AG04450 (cell line): ENCODE data around the gene ULK4. TPM values are rescaled to one million over a fixed set of nuclear protein-coding genes. Genes with fewer than 3 reads are reported as not detected.

Experiments used
- CTCF ChIA-PET: fragments of 300-600, 350-600 bp; formaldehyde crosslinking; extraction: SDS; loops from one replicate; lab custom pipeline; 2022; ENCODE audit warnings: antibody characterized with exemption, inconsistent platforms; lab: Charles Lee
- POLR2A ChIA-PET: fragments of 350-600 bp; formaldehyde crosslinking; extraction: SDS; loops from one replicate; lab custom pipeline; 2021; ENCODE audit warnings: antibody characterized with exemption, inconsistent platforms; lab: Yijun Ruan, JAX
- DNase-seq: peaks from one replicate; pipeline ENCODE4 v3.0.0-alpha.2; 2011; ENCODE audit warnings: low read depth, low spot score
- H3K27ac ChIP-seq: one replicate; pipeline ENCODE4 v1.5.1; 2012; ENCODE audit warnings: low read depth, low read length, control low read depth
- H3K27me3 ChIP-seq: one replicate; pipeline ENCODE4 v1.6.0; 2012; ENCODE audit warnings: low read length; ENCODE audit not compliant: control insufficient read depth, insufficient read depth
- H3K4me3 ChIP-seq: 2 replicates; pipeline ENCODE4 v1.5.1; 2011; ENCODE audit warnings: mild to moderate bottlenecking, low read depth, low read length, control low read depth
- H3K9me3 ChIP-seq: 2 replicates; pipeline ENCODE4 v1.5.1; 2012; ENCODE audit warnings: low read length; ENCODE audit not compliant: control insufficient read depth, insufficient read depth
- CTCF ChIP-seq: IDR thresholded peaks from 2 replicates; pipeline ENCODE4 v1.5.1; 2011; ENCODE audit warnings: low read depth, low read length, control low read depth, inconsistent platforms
- polyA plus RNA-seq: library from polyadenylated mRNA; depleted of rRNA; stranded (reverse); fragments of >200 nt; gene quantifications from 2 replicates; pipeline ENCODE4 v1.2.3, GENCODE V29; 2011

The ULK4 gene
- polyA plus RNA-seq, 1 experiment, result 3.7 TPM

GRCh38 chr3:41370307-41370706 lies 591.6 kb downstream of the ULK4 start:
- ChIA-PET POLR2A (no interaction called here), CTCF (no interaction called here)
- DNase-seq, result no peak
- no peaks in the 10 kb centered on the region for H3K27me3 ChIP-seq
- no peak for TF ChIP-seq CTCF
- no peaks in the 10 kb centered on the region for H3K9me3 ChIP-seq
- no peak overlapping the region for H3K27ac ChIP-seq
- H3K4me3 ChIP-seq, result no peak overlapping the region

- CTCF ChIA-PET, result no interaction called here
- no peaks in the 10 kb centered on the region for H3K27me3 ChIP-seq
- no peak for DNase-seq
- no peaks in the 10 kb centered on the region for H3K9me3 ChIP-seq
- POLR2A ChIA-PET, result no interaction called here
- no peak overlapping the region for H3K4me3 ChIP-seq
- H3K27ac ChIP-seq, result no peak overlapping the region
- TF ChIP-seq CTCF, result no peak
Observed at GRCh38 chr3:41369838-41370237, 592.1 kb downstream of the ULK4 start.

GRCh38 chr3:41365973-41366372 lies 595.9 kb downstream of the ULK4 start:
- no peaks in the 10 kb centered on the region for H3K27me3 ChIP-seq
- no peaks in the 10 kb centered on the region for H3K9me3 ChIP-seq
- no peak overlapping the region for H3K4me3 ChIP-seq
- no peak for DNase-seq
- H3K27ac ChIP-seq, result no peak overlapping the region
- ChIA-PET CTCF (no interaction called here), POLR2A (no interaction called here)
- TF ChIP-seq CTCF, result no peak

- ChIA-PET CTCF (no interaction called here), POLR2A (no interaction called here)
- no peak overlapping the region for H3K27ac ChIP-seq
- H3K9me3 ChIP-seq, result no peaks in the 10 kb centered on the region
- DNase-seq, result no peak
- no peak overlapping the region for H3K4me3 ChIP-seq
- H3K27me3 ChIP-seq, result no peaks in the 10 kb centered on the region
- TF ChIP-seq CTCF, result no peak
Observed at GRCh38 chr3:41364736-41365135, 597.2 kb downstream of the ULK4 start.

- H3K4me3 ChIP-seq, result no peak overlapping the region
- no peak overlapping the region for H3K27ac ChIP-seq
- DNase-seq, result no peak
- H3K9me3 ChIP-seq, result no peaks in the 10 kb centered on the region
- ChIA-PET CTCF (no interaction called here), POLR2A (no interaction called here)
- no peaks in the 10 kb centered on the region for H3K27me3 ChIP-seq
- TF ChIP-seq CTCF, result no peak
Observed at GRCh38 chr3:41363830-41364523, 597.9 kb downstream of the ULK4 start.
